CD14-positive monocyte (primary cell): ENCODE results near the gene HORMAD2. TPM values are rescaled to one million over a fixed set of nuclear protein-coding genes. Genes with fewer than 3 reads are reported as not detected.

Experiments
- DNase-seq, 3 donors: peaks; one replicate each; pipeline ENCODE4 v3.0.0-alpha.2; 2011 to 2022
- H2AFZ ChIP-seq: 2 replicates; pipeline ENCODE4 v1.6.0; 2012; ENCODE audit warnings: mild to moderate bottlenecking, low read depth, low read length, inconsistent platforms; ENCODE audit not compliant: insufficient read depth, poor library complexity, severe bottlenecking
- H3K27ac ChIP-seq, 2 donors: 1 replicate in 1 of 2; 2 replicates in 1 of 2; pipeline ENCODE4 v1.5.1; 2012 to 2013; ENCODE audit warnings: low read length in 2 of 2, control low read depth in 1 of 2, inconsistent platforms in 1 of 2, low read depth in 1 of 2, mild to moderate bottlenecking in 1 of 2
- H3K27me3 ChIP-seq, 2 donors: one replicate each; pipeline versions ENCODE4 v1.6.0 to v1.6.1; 2011 to 2013; ENCODE audit warnings: low read length in 2 of 2; ENCODE audit not compliant: control insufficient read depth in 2 of 2, insufficient read depth in 2 of 2
- H3K36me3 ChIP-seq, 2 donors: replicated peaks in 1 of 2; 1 replicate in 1 of 2; 2 replicates in 1 of 2; pipeline versions ENCODE4 v1.5.1 to v1.6.1; 2012 to 2013; ENCODE audit warnings: low read length in 2 of 2, control low read depth in 1 of 2, inconsistent platforms in 1 of 2, mild to moderate bottlenecking in 1 of 2; ENCODE audit not compliant: insufficient read depth in 2 of 2, control insufficient read depth in 1 of 2
- H3K4me1 ChIP-seq, 2 donors: 1 replicate in 1 of 2; 2 replicates in 1 of 2; pipeline versions ENCODE4 v1.5.1 to v1.6.1; 2012 to 2013; ENCODE audit warnings: low read length in 2 of 2, control low read depth in 1 of 2, inconsistent platforms in 1 of 2, mild to moderate bottlenecking in 1 of 2, moderate library complexity in 1 of 2; ENCODE audit not compliant: insufficient read depth in 2 of 2, control insufficient read depth in 1 of 2
- H3K4me2 ChIP-seq: replicated peaks from 2 replicates; pipeline ENCODE3; 2012; ENCODE audit warnings: low read length, moderate library complexity, mild to moderate bottlenecking; ENCODE audit not compliant: poor library complexity, severe bottlenecking; ENCODE audit errors: extremely low read depth
- H3K4me3 ChIP-seq, 3 experiments: fragments of 200-600 bp in 1 of 3; sonication (generic) in 1 of 3; replicated peaks in 1 of 3; 1 replicate in 2 of 3; 2 replicates in 1 of 3; pipeline ENCODE4 v1.5.1; 2011 to 2013; ENCODE audit warnings: low read length in 3 of 3, mild to moderate bottlenecking in 3 of 3, control low read depth in 2 of 3, low read depth in 2 of 3, inconsistent platforms in 1 of 3, moderate library complexity in 1 of 3
- H3K79me2 ChIP-seq: 2 replicates; pipeline ENCODE4 v1.6.0; 2012; ENCODE audit warnings: mild to moderate bottlenecking, control low read depth, inconsistent platforms, low read length, moderate library complexity; ENCODE audit not compliant: insufficient read depth
- H3K9ac ChIP-seq: 2 replicates; pipeline ENCODE4 v1.6.0; 2017; ENCODE audit warnings: low read length, mild to moderate bottlenecking; ENCODE audit not compliant: insufficient read depth, poor library complexity, severe bottlenecking
- H3K9me3 ChIP-seq, 2 donors: replicated peaks in 1 of 2; 1 replicate in 1 of 2; 2 replicates in 1 of 2; pipeline versions ENCODE4 v1.5.1 to v1.6.1; 2012 to 2013; ENCODE audit warnings: low read length in 2 of 2, control low read depth in 1 of 2; ENCODE audit not compliant: control insufficient read depth in 1 of 2, insufficient read depth in 1 of 2
- H4K20me1 ChIP-seq: 2 replicates; pipeline ENCODE4 v1.6.0; 2012; ENCODE audit warnings: mild to moderate bottlenecking, low read length, control low read depth, moderate library complexity; ENCODE audit not compliant: insufficient read depth
- H3K27ac Mint-ChIP-seq, 7 donors: one replicate each; pipeline ENCODE4 v1.8.0; 2020; ENCODE audit warnings: mild to moderate bottlenecking in 7 of 7, mixed read lengths in 7 of 7, moderate library complexity in 6 of 7, inconsistent platforms in 2 of 7
- H3K27me3 Mint-ChIP-seq, 3 donors: one replicate each; pipeline ENCODE4 v1.8.0; 2021 to 2022; ENCODE audit warnings: low read depth in 3 of 3, mild to moderate bottlenecking in 3 of 3, mixed read lengths in 3 of 3, moderate library complexity in 3 of 3, inconsistent platforms in 1 of 3
- H3K36me3 Mint-ChIP-seq, 2 donors: one replicate each; pipeline ENCODE4 v1.8.0; 2020; ENCODE audit warnings: mixed read lengths in 2 of 2, inconsistent platforms in 1 of 2, mild to moderate bottlenecking in 1 of 2
- H3K4me1 Mint-ChIP-seq: one replicate; pipeline ENCODE4 v1.8.0; 2020; ENCODE audit warnings: mild to moderate bottlenecking, mixed read lengths
- H3K4me3 Mint-ChIP-seq, 2 donors: one replicate each; pipeline ENCODE4 v1.8.0; 2020; ENCODE audit warnings: mild to moderate bottlenecking in 2 of 2, mixed read lengths in 2 of 2, moderate library complexity in 1 of 2
- H3K9me3 Mint-ChIP-seq, 7 donors: one replicate each; pipeline ENCODE4 v1.8.0; 2020 to 2022; ENCODE audit warnings: mixed read lengths in 7 of 7, mild to moderate bottlenecking in 6 of 7, moderate library complexity in 6 of 7, inconsistent platforms in 2 of 7
- CTCF ChIP-seq: fragments of 200-600 bp; IDR thresholded peaks from one replicate; pipeline ENCODE4 v1.8.0; 2022; ENCODE audit warnings: antibody characterized with exemption, mild to moderate bottlenecking
- WGBS: methylation state at CpG from one replicate; pipeline ENCODE4 v1.1.5; 2013; ENCODE audit warnings: missing lambda C conversion rate; ENCODE audit not compliant: insufficient coverage; 5-methylcytosine and 5-hydroxymethylcytosine counted together
- intact Hi-C, 2 donors: fragments of 100-400 bp; cut with micrococcal nuclease; formaldehyde crosslinking; loops; one replicate each; pipeline versions ENCODE4 v1.15.0 to v1.15.1; 2023
- polyA plus RNA-seq, 3 donors: library from polyadenylated mRNA; depleted of rRNA in 1 of 3; unstranded in 2 of 3; stranded (reverse) in 1 of 3; fragments of 300-500 nt in 2 of 3; fragments of >200 nt in 1 of 3; fragmentation: Illumina TruSeq in 2 of 3; gene quantifications; 1 replicate in 2 of 3; 2 replicates in 1 of 3; pipeline ENCODE4 v1.2.3, GENCODE V29; 2012 to 2021

HORMAD2 gene
- polyA plus RNA-seq, 3 donors, result not detected

DNA sequence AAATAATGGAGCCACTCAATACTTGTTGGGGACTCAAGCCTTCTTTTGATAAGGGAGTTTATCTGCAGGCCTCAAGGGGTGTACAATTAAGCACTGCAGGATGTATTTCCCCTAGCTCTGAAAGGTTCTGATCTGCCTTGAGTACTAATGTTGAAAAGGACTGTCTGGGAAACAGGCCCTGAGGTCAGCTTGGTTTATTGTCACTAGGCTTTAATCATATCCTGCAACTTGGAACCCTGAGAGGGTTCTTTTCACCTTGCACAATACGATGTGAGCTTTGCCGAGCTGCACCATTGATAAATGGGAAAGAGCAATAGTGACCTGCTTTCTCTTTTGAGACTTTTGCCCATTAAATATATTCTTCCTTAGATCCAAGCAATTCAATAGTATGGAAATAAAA lies 31.6 kb upstream of the HORMAD2 start:
- H3K27ac Mint-ChIP-seq, result no peak overlapping the region
- no peaks in the 10 kb centered on the region for H3K36me3 ChIP-seq
- H3K4me3 Mint-ChIP-seq, result no peak overlapping the region
- no peaks in the 10 kb centered on the region for H3K9me3 ChIP-seq
- H3K36me3 Mint-ChIP-seq, result no peaks in the 10 kb centered on the region
- intact Hi-C loops, result no loop called here
- H3K27me3 Mint-ChIP-seq, result peaks cover 0 to 5% (median 3%) of the 10 kb centered on the region in 3 donors
- H3K27me3 ChIP-seq, result no peaks in the 10 kb centered on the region
- WGBS, result no CpG with 5 or more reads among the region's 2 CpGs
- H2AFZ ChIP-seq, result no peak overlapping the region
- no peak for TF ChIP-seq CTCF
- H3K4me2 ChIP-seq, result no peak overlapping the region
- no peak overlapping the region for H3K9ac ChIP-seq
- H3K4me1 Mint-ChIP-seq, result peaks cover 11% of the 10 kb centered on the region
- no peak overlapping the region for H3K4me3 ChIP-seq
- no peak overlapping the region for H3K27ac ChIP-seq
- no peaks in the 10 kb centered on the region for H3K79me2 ChIP-seq
- H3K4me1 ChIP-seq, result peaks cover 4 to 11% of the 10 kb centered on the region in 2 donors
- peaks cover 0 to 2% (median 0%) of the 10 kb centered on the region in 7 donors for H3K9me3 Mint-ChIP-seq
- no peak for DNase-seq
- H4K20me1 ChIP-seq, result no peaks in the 10 kb centered on the region

DNA sequence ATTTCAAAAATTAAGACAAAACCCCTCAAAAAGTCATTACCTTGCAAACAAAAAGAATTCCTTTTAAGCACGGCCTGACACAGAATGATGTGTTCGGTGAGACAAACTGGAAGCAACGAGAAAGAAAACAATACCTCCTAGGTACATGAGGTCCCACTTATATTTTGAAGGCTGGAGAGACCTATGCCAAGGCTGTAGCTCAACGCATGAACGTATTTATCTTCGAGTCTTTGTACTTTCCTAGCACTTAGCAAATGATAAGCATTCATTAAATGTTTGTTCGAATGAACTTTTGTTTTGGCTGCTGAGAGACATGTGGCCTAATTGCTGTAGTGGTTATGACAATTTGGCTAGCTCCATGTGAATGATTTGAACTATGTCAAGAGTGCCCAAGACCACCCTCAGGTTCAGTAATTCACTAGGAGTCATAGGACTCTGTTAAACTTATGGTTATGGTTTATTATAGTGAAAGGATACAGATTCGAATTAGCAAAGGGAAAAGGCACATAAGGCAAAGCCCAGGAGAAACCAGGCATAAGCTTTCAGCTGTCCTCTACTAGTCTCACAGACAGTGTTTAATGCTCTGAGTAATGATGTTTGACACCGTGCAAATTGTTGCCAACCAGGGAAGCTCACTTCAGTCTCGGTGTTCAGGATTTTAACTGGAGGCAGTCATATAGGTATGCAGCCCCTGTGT lies 26.0 kb upstream of the HORMAD2 start:
- H3K9ac ChIP-seq, result no peak overlapping the region
- intact Hi-C loops, result no loop called here
- no peak overlapping the region for H2AFZ ChIP-seq
- no peak for TF ChIP-seq CTCF
- H3K27me3 Mint-ChIP-seq, result peaks cover 0 to 4% (median 4%) of the 10 kb centered on the region in 3 donors
- no peaks in the 10 kb centered on the region for H3K27me3 ChIP-seq
- H4K20me1 ChIP-seq, result no peaks in the 10 kb centered on the region
- DNase-seq, result no peak
- no peak overlapping the region for H3K4me3 Mint-ChIP-seq
- H3K36me3 ChIP-seq, result no peaks in the 10 kb centered on the region
- no peaks in the 10 kb centered on the region for H3K36me3 Mint-ChIP-seq
- no peak overlapping the region for H3K27ac ChIP-seq
- peaks cover 2 to 22% (median 10%) of the 10 kb centered on the region in 7 donors for H3K9me3 Mint-ChIP-seq
- H3K4me1 Mint-ChIP-seq, result no peaks in the 10 kb centered on the region
- no peaks in the 10 kb centered on the region for H3K4me1 ChIP-seq
- no peak overlapping the region for H3K4me3 ChIP-seq
- peaks cover 0 to 8% of the 10 kb centered on the region in 2 donors for H3K9me3 ChIP-seq
- no peaks in the 10 kb centered on the region for H3K79me2 ChIP-seq
- H3K4me2 ChIP-seq, result no peak overlapping the region
- H3K27ac Mint-ChIP-seq, result no peak overlapping the region
- WGBS, result 93% methylated on average over 3 of the region's 10 CpGs
